Smooth muscle cell (in vitro differentiated cells): ENCODE results near the gene TMEM183A. TPM values are rescaled to one million over a fixed set of nuclear protein-coding genes. Genes with fewer than 3 reads are reported as not detected.
"Not testable (repeated sequence)": the region's sequence is repeated elsewhere in the genome, so short reads cannot be mapped to it uniquely, and the experiment has no call there.

ENCODE experiments used
- DNase-seq: peaks from one replicate; lab custom pipeline; 2025; ENCODE audit not compliant: unreplicated experiment; lab: John Stamatoyannopoulos, UW
- H2AFZ ChIP-seq: fragments of 200-600 bp; sonication (generic); 2 replicates; pipeline ENCODE4 v1.6.0; 2016; ENCODE audit warnings: antibody characterized with exemption, low read depth, mild to moderate bottlenecking
- H3F3A ChIP-seq: fragments of 200-600 bp; sonication (generic); 2 replicates; pipeline ENCODE4 v1.6.0; 2017; ENCODE audit warnings: antibody characterized with exemption, low read depth
- H3K27ac ChIP-seq: fragments of 200-600 bp; sonication (generic); 2 replicates; pipeline ENCODE4 v1.5.1; 2016; ENCODE audit warnings: low read depth, mild to moderate bottlenecking
- H3K27me3 ChIP-seq: fragments of 200-600 bp; sonication (generic); 2 replicates; pipeline ENCODE4 v1.6.1; 2016; ENCODE audit warnings: low read depth, mild to moderate bottlenecking
- H3K36me3 ChIP-seq: fragments of 200-600 bp; sonication (generic); 2 replicates; pipeline ENCODE4 v1.5.1; 2016; ENCODE audit warnings: low read depth
- H3K4me1 ChIP-seq: fragments of 200-600 bp; sonication (generic); 2 replicates; pipeline ENCODE4 v1.5.1; 2016; ENCODE audit warnings: low read depth
- H3K4me2 ChIP-seq: fragments of 200-600 bp; sonication (generic); 2 replicates; pipeline ENCODE4 v1.6.0; 2016; ENCODE audit warnings: mild to moderate bottlenecking
- H3K4me3 ChIP-seq: fragments of 200-600 bp; sonication (generic); 2 replicates; pipeline ENCODE4 v1.5.1; 2016; ENCODE audit warnings: mild to moderate bottlenecking
- H3K79me2 ChIP-seq: fragments of 200-600 bp; sonication (generic); 2 replicates; pipeline ENCODE4 v1.6.0; 2016; ENCODE audit warnings: low read depth, mild to moderate bottlenecking
- H3K9ac ChIP-seq: fragments of 200-600 bp; sonication (generic); 2 replicates; pipeline ENCODE4 v1.6.0; 2016; ENCODE audit warnings: low read depth
- H3K9me3 ChIP-seq: fragments of 200-600 bp; sonication (generic); replicated peaks from 2 replicates; pipeline ENCODE4 v1.5.1; 2016; ENCODE audit warnings: low read depth
- H4K20me1 ChIP-seq: fragments of 200-600 bp; sonication (generic); 2 replicates; pipeline ENCODE4 v1.6.0; 2016; ENCODE audit warnings: low read depth
- CTCF ChIP-seq: fragments of 200-600 bp; sonication (generic); IDR thresholded peaks from 2 replicates; pipeline ENCODE4 v1.5.1; 2017; ENCODE audit warnings: borderline replicate concordance, mild to moderate bottlenecking, antibody characterized with exemption; ENCODE audit not compliant: insufficient read depth, poor library complexity, severe bottlenecking
- WGBS: methylation state at CpG from one replicate; pipeline ENCODE4 v1.1.7; 2016; ENCODE audit warnings: low lambda C conversion rate; 5-methylcytosine and 5-hydroxymethylcytosine counted together
- polyA plus RNA-seq: library from polyadenylated mRNA; unstranded; fragments of >200 nt; fragmentation: Nextera tagmentation; extraction: Ambion mirVana; gene quantifications from 2 replicates; pipeline ENCODE4 v1.2.1, GENCODE V29; 2016
- total RNA-seq: library from RNA; depleted of rRNA; stranded (reverse); fragments of >200 nt; gene quantifications from 2 replicates; pipeline ENCODE4 v1.2.3, GENCODE V29; 2014

The TMEM183A gene
- total and polyA plus RNA-seq, 2 experiments from 2014 or later = 54.9 to 55.0 TPM

DNA sequence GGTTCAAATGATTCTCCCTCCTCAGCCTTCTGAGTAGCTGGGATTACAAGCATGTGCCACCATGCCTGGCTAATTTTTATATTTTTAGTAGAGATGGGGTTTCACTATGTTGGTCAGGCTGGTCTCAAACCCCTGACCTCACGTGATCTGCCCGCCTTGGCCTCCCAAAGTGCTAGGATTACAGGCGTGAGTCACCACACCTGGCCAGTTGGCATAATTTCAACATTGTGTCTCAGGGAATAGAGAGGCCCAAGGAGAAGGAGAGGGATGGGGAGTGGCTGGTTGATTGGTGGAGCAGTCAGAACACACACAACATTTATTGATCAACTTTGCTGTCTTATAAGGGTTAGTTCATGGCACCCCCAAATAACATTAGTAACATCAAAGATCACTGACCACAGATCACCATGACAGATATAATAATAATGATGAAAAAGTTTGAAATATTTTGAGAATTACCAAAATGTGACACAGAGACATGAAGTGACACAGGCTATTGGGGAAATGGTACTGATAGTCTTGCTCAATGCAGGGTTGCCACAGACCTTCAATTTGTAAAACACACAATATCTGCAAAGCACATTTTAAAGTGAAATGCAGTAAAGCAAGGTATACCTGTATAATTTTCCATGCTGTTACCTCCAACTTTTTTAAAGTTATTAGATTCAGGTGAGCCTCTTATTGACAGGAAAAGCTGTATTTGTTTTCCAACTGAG, 24.3 kb upstream of the TMEM183A start:
- H3K27ac ChIP-seq = no peak overlapping the region
- H3K4me1 ChIP-seq = no peaks in the 10 kb centered on the region
- H4K20me1 ChIP-seq = no peaks in the 10 kb centered on the region
- H3K9me3 ChIP-seq = no peaks in the 10 kb centered on the region
- H3K4me2 ChIP-seq = no peak overlapping the region
- no peak for DNase-seq
- H3K79me2 ChIP-seq = no peaks in the 10 kb centered on the region
- H2AFZ ChIP-seq = no peak overlapping the region
- no peak for TF ChIP-seq CTCF
- WGBS = 94% methylated on average over 3 of the region's 3 CpGs
- H3K9ac ChIP-seq = no peak overlapping the region
- no peak overlapping the region for H3K4me3 ChIP-seq
- no peaks in the 10 kb centered on the region for H3F3A ChIP-seq
- H3K27me3 ChIP-seq = peaks cover 11% of the 10 kb centered on the region
- no peaks in the 10 kb centered on the region for H3K36me3 ChIP-seq

DNA sequence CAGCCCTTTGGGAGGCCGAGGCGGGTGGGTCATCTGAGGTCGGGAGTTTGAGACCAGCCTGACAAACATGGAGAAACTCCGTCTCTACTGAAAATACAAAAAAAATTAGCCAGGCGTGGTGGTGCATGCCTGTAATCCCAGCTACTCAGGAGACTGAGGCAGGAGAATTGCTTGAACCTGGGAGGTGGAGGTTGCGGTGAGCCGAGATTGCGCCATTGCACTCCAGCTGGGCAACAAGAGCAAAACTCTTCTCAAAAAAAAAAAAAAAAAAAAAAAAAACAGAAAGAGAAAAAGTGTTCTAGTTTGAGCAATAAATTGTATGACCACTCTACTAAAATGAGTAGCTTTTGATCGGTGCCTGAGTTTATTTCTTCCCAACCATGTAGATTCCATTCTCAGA, 21.1 kb upstream of the TMEM183A start:
- H3K4me2 ChIP-seq, H3K79me2 ChIP-seq, H3K36me3 ChIP-seq, H3F3A ChIP-seq, H3K4me3 ChIP-seq, H4K20me1 ChIP-seq, H2AFZ ChIP-seq, DNase-seq, H3K9ac ChIP-seq, H3K4me1 ChIP-seq, H3K9me3 ChIP-seq, H3K27ac ChIP-seq: not testable (repeated sequence)
- H3K27me3 ChIP-seq = peaks cover 17% of the 10 kb centered on the region
- WGBS = 88% methylated on average over 9 of the region's 9 CpGs

GRCh38 chr1:202987255-202987654, 19.9 kb upstream of the TMEM183A start:
- Histone ChIP-seq H3K36me3 (no peaks in the 10 kb centered on the region), H3K9ac (no peak overlapping the region), H3K79me2 (no peaks in the 10 kb centered on the region), H3F3A (no peaks in the 10 kb centered on the region), H3K27ac (no peak overlapping the region), H4K20me1 (no peaks in the 10 kb centered on the region), H3K4me3 (no peak overlapping the region), H3K9me3 (no peaks in the 10 kb centered on the region), H3K4me2 (no peak overlapping the region), H3K27me3 (peaks cover 17% of the 10 kb centered on the region), H2AFZ (no peak overlapping the region), H3K4me1 (no peaks in the 10 kb centered on the region)
- no peak for TF ChIP-seq CTCF
- no peak for DNase-seq
- 86% methylated on average over 7 of the region's 7 CpGs for WGBS

DNA sequence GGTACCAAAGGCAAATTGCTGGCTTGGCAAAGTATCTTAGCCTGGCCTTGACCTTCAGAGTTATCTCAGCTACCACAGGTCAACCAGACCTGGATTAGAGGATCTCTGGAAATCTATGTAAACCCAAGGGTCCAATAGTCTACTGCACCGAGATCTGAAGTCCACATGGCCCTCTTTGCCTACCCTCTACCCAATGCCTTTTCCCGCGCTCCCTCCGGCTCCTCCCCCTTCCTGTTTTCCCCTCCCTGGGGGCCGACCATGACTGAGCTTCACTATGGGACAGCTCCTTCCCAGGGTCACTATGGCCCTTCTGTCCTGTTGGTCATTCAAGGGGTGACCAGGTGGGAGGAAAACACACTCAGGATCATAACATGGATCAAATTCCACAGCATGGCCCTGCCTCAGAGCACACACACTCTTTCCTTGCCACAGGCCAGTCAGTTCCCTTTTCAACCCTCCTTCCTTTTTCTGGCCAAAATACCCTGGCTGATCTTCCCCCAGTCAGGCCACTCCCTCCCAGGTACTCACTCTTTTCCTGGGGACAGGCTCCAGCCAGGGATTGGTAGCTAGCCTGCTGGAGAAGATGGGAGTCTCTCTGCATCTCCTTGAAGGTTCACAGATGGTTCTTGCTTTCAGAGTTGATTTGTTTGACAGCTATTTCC, 19.1 kb upstream of the TMEM183A start:
- Histone ChIP-seq H3K27me3 (peaks cover 17% of the 10 kb centered on the region), H3K79me2 (no peaks in the 10 kb centered on the region), H3K4me3 (no peak overlapping the region), H3K27ac (no peak overlapping the region), H3K36me3 (no peaks in the 10 kb centered on the region), H4K20me1 (no peaks in the 10 kb centered on the region), H3K4me1 (no peaks in the 10 kb centered on the region), H3K9ac (no peak overlapping the region), H2AFZ (no peak overlapping the region), H3K4me2 (no peak overlapping the region), H3K9me3 (no peaks in the 10 kb centered on the region), H3F3A (no peaks in the 10 kb centered on the region)
- 86% methylated on average over 5 of the region's 5 CpGs for WGBS
- no peak for DNase-seq
- TF ChIP-seq CTCF = no peak
